Activated CD8-positive, alpha-beta memory T cell treated with anti-CD3 and anti-CD28 coated beads for 4 hours (primary cell): Measurements from ENCODE around the gene RHOH.
"Not testable (repeated sequence)": the region's sequence is repeated elsewhere in the genome, so short reads cannot be mapped to it uniquely, and the experiment has no call there.

ENCODE experiments used
- DNase-seq, 2 donors: peaks; one replicate each; pipeline ENCODE4 v3.0.0-alpha.2; 2020; ENCODE audit warnings: low read depth in 2 of 2

RHOH gene, protein sequence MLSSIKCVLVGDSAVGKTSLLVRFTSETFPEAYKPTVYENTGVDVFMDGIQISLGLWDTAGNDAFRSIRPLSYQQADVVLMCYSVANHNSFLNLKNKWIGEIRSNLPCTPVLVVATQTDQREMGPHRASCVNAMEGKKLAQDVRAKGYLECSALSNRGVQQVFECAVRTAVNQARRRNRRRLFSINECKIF

DNA sequence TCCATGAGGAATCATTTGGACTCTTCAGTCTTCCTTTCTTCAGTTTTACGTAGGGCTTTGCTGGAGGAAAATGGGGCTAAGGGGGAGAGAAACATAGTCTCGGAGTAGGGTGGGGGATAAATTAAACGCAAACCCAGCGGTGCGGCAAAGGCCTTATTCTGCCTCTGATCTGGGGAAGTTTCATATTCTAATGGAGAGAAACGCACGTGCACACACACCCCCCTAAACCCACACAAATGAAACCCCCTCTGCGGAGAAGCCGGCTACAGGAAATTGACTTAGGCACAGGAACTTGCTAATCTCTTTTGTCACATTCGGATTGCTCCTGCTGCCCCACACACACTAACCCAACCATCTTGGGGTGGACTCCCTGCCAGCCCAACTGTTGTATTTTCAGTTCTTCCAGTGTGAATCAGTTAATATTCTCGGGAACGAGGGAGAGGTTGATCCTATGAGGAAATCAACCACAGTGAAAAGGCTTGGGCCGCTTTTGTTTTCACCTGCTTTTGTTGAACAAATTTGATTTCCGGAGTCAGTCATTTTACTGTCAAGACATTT, at the start of gene RHOH:
RHOH (plus strand) TSS at position 308 of the 558 bp plus-strand sequence. CDS start 46,356 bp downstream, outside the sequence.
- DNase-seq = peak; percentile 53 to 74

DNA sequence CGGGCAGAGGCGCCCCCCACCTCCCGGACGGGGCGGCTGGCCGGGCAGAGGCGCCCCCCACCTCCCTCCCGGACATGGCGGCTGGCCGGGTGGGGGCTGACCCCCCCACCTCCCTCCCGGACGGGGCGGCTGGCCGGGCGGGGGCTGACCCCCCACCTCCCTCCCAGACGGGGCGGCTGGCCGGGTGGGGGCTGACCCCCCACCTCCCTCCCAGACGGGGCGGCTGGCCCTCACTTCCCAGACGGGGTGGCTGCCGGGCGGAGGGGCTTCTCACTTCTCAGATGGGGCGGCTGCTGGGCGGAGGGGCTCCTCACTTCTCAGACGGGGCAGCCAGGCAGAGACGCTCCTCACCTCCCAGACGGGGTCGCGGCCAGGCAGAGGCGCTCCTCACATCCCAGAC, 49.3 kb upstream of the RHOH start:
- not testable (repeated sequence) for DNase-seq

DNA sequence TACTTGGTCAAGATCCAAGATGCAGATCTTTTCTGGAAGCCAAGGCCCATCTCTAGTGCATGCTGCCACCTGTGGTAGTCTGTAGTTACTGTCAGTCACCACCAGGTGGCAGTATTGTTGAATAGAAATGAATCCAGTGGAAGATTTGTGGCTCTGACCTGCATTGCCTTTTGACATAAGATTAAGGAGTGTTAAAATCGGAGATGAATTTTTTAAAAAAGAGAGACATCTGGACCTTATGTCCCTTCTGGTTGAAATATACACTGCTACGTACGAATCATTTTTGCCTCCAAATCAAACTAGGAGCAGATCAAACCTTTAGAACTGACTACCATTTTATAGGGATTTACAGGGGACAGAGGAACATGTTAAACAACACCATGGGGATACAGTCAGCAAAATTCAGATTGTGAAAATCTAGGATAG, 46.9 kb upstream of the RHOH start:
- DNase-seq = peak; percentile 45 to 53

DNA sequence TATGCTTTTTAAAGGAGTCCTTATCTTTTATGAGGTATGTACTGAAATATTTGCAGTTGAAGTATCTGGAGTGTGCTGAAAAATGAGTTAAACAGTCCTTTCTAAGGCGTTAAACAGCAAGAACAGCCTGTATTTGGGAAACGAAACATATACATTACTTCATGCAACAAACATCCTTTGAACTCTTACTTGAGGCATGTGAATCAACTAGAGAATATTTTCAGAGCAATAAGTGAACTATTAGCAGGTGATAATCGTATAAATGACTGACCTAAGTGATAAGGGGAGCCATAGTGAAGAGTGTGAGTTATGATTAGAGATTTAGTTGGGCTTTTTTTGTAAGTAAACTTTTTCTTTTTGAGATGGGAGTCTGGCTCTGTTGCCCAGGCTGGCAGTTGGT, 45.9 kb upstream of the RHOH start:
- DNase-seq = no peak

DNA sequence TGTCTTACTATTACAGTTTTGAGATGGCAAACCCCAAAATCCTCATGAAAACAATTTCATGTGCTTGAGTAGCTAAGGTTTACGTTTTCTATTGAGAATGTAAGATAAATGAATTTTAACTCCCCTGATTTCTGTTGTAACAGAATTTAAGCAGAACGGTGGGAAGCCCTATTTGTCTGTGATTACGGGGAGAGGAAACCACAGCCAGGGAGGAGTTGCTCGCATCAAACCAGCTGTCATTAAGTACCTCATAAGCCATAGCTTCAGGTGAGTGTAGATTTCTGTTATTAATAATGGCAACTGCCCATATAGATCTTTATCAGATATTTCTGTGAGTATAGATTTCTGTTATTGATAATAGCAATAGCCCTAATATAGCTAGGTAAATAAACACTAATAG, 44.2 kb upstream of the RHOH start:
- DNase-seq = no peak

DNA sequence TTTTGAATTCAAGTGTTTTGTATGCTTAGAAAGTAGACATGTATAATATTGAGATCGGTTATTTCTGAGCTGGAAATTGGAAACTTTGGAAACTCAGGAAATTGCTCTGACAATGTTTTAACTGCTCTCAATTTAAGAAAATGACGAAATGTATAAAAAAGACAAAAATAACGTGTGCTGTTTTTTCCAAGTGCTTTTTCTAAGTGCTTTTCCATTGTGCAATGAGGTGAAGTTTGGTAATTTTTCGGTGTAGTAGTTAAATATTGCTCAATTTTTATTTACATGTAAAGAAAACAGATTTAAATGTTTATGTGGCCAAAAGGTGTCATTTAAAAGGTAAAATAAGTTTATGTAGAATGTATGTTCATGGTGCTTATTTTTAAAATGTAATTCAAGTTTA, 39.4 kb upstream of the RHOH start:
- DNase-seq = no peak

DNA sequence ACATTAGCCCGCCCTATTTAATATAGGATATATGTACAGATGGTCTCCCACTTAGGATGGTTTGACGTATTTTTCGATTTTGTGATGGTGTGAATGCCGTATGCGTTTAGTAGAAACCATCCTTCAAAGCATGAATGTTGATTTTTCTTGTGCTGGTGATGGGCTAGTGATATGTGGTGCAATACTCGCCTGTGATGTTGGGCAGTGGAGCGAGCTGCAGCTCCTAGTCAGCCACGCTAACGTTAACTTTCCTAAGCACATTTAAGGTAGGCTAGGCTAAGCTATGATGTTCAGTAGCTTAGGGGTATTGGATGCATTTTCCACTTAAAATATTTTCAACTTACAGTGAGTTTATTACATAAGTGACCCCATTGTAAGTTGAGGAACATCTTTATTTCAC, 36.6 kb upstream of the RHOH start:
- no peak for DNase-seq

DNA sequence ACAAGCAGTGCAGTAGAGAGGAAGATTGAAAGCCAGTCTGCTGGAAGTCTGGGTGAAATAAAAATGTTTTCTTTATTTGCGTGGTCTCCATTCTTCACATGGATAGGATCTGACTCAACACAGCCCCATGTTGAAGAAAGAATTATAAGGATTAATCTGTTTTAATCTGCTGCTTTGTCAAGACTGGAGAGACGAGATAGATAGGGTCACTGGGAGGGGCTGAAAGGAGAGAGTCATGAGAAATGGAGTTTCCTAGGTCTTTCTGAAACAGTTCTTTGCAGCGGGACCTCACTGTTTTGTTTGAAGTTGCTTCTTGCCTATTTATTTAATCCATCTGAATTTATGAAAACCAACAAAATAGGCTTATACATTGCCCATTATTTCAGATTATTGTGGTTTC, 32.4 kb upstream of the RHOH start:
- no peak for DNase-seq

DNA sequence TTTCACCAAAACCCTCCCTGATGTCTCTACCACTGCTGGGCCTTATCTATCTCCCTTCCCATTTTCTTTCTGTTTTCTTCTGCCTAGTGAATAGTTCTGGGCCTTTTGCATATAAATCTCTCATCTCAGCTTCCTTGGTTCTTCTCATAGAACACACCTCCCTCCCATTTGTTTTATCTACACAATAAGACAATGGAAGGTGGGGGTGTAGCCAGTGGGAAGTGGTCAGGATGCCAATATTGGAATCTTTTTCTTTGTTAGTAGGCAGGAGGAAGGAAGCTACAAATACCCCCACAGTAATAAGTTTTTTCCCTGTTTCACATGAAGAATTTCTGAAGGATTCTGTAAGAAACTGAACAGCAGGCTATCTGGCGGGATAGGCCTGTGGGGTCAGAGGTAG, 30.9 kb upstream of the RHOH start:
- DNase-seq = no peak

DNA sequence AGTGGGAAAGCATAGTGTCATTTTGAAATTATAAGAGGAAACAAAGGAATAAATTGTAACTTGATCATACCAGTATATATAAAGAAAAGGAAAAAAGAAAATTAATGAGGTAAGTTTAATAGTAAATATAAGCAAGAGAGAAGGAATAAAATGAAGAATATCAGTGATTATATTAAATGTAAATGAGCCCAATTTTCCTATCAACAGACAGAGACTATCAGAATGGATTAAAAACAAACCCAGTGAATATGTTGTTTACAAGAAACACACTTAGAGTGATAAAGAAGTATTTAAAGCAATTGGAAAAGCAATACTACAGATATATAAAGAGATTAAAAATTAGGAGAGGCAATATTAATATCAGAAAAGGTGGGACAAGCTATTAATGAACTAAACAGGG, 28.8 kb upstream of the RHOH start:
- DNase-seq = no peak

DNA sequence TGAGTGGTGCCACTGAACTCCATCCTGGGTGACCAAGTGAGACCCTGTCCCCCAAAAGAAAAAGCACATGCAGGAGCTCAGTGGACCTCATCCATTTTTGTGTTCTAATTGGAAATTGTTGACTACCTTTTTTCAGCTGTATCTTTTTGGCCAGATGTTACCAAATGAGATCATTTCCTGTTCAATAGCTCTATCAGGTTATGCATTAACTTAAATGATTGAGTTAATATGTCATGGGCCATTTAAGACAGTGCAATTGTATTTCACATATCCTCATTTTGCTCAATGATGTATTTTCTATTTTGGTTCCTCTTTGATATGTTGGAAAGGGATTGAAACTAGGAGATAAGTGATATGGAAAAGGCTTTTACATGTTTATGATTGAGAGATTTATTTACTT, 26.2 kb upstream of the RHOH start:
- DNase-seq = no peak

DNA sequence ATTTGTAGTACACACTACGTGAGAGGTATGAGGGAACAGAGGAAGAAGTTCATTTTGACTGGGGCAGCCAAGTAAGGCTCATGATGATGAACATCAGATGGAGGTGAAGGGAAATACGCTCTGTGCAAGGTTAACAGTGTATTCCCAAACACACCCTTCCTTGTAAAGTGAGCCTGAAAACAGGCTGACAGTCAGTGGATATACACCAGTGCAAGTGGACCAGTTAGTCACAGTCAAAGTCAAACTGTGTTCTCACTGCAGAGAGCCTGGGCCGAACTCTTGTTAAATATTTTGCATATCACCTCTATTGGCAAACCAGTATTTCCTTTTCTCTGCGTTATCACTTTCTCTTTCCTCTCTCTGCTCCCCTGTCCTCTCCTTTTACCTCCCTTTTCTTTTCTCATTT, 23.4 kb upstream of the RHOH start:
- DNase-seq = no peak

DNA sequence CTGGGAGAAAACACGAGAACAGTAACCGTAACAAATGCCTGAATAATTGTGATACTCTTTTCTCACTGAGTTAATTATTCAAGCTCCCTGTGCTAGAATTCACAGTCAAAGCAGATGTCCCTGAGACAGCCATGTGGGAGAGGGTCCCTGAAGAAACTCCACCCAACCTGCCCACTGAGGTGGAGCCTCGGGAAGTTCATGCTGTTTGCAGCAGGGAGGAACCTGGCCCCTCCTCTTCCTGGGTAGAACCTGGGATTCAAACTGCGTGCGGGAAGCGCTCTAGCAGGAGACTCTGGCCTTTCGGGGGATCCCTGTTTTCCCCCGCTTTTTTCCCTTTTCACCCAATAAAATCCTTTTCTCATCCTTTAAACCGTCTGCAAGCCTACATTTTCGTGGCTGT, 20.2 kb upstream of the RHOH start:
- no peak for DNase-seq

DNA sequence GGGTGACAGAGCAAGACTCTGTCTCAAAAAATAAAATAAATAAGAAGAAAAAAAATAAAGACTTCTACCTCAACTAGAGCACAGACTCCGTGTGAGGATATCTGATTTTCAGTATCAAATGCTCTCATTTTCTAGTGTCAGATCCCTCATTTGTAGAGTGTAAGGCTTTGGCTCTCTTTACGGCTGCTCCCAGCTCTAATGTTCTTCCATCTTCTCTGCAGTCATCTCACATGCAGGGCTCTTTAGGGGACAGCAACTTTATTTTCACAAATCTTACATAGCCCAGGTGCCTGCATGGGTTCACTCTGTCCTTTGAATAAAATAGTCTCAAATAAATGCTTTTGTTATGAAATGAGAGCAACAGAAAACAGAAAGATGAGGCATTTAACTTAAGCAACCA, 19.2 kb upstream of the RHOH start:
- no peak for DNase-seq

DNA sequence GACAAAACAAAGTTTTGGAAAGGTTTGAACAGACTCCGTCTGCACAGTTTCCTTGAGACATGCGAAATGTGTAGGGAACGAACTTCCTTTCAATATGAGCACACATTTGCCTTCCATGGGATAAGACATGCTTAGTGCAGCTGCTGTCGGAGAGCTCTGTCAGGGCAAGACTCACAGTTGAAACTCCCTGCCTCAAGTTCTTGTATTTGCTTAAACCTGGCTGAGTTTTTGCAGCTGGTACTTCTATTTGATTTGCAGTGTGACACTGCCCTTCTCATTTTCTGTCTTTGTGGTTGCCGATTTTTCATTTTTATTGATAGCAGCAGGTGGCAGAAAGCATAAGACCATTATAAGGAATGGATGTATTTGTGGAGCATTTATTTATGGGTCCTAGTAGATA, 18.2 kb upstream of the RHOH start:
- DNase-seq = no peak

DNA sequence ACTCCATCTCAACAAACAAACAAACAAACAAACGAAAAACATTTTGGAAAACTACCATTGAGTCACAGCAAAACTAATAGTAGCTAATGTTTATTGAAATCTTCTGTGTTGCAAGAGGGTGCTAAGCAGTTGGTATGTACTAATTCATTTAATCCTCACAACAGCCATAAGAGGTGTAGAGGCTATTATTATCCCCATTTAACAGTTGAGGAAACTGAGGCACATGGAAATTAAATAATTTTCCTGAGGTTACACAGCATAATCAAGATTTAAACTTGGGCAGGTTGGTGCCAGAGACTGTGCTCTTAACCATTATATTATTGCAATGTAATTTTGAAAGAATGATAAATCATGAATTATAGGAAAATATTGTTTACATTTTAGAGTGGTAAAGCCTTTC, 17.5 kb upstream of the RHOH start:
- DNase-seq = no peak

DNA sequence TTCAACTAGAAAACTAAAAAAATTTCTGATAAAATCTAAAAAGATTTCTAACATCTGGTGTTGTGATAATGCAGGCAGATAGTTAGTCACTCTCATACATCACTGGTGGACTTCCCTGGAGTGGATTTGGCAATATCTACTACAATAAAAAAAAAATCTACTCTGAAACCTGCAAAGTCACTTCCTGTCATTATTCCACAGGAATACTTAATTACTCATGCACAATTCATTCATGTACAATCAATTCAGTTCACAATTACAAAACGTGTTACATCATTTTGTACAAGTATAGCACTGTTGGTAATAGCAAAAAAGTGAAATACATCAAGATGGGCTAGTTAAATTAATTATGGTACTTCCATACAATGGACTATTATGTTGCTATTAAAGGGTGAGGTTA, 16.5 kb upstream of the RHOH start:
- no peak for DNase-seq

DNA sequence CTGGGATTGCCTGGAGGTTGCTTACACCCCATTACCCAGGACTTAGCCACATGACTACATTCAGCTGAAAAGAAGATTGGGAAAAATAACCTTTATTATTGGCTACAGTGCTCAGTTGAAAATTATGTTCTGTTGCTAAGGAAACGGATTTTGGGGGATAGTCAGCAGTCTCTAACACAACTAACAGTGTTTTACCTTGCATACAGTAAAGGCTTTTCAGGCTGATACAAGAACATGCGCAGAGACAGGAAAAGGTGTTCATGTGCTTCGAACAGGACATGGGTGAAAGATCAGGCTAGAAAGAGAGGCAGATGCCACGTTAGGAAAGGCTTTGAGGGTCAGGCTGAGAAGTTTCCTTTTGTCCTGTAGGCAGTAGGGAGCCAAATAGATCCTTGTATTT, 14.8 kb upstream of the RHOH start:
- DNase-seq = no peak

DNA sequence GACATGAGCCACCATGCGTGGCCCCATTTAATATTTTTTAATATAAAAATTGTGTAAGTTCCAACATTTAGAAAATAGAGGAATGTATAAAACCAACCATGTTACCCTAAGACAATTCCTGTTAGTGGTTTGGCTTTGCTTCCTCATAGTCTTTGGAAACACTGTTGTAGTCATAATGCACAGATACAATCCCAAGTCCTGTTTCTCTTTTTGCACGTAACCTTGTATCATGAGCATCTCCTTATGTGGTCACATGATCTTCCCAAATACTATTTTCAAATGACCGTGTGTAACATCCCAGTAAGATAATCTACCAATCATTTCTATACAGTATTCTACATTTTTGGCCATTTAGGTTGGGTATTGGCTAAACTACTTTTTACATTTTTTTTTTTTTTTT, 13.9 kb upstream of the RHOH start:
- no peak for DNase-seq

DNA sequence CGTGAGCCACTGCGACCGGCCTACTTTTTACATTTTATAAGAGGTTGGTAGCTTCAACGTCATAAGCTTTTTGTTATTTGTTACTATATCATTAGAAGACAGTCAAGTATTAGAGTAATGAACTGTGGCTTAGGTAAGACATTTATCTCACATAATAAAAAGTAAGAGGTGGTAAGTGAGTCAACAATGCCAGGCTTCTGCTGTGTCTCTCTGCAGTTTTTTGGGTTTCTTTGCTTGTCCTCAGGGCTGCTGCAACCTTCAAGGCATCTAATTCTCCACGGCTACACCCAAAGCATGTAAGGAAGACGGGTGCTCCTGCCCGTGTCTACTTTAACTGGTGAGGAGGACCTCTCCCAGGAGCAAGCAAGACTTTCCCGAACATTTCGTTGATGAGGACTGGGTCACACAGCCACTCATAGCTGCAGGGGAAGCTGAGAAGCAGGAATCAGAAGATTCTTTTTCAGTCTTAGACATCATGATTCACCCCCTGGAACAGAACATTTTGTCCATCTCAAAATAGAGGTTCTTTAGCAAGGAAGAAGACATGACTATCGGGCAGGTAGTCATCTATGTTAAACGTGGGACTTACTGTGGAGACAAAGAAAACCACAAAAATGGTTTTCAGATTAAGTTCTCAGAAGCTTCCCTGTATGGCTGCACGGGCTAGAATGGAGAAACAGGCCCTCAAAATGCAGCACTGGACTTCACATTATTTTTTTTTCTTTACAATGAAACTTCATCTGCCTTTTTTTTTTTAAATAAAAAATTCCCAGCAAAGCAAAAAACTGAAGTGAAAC, 13.0 kb upstream of the RHOH start:
- no peak for DNase-seq

DNA sequence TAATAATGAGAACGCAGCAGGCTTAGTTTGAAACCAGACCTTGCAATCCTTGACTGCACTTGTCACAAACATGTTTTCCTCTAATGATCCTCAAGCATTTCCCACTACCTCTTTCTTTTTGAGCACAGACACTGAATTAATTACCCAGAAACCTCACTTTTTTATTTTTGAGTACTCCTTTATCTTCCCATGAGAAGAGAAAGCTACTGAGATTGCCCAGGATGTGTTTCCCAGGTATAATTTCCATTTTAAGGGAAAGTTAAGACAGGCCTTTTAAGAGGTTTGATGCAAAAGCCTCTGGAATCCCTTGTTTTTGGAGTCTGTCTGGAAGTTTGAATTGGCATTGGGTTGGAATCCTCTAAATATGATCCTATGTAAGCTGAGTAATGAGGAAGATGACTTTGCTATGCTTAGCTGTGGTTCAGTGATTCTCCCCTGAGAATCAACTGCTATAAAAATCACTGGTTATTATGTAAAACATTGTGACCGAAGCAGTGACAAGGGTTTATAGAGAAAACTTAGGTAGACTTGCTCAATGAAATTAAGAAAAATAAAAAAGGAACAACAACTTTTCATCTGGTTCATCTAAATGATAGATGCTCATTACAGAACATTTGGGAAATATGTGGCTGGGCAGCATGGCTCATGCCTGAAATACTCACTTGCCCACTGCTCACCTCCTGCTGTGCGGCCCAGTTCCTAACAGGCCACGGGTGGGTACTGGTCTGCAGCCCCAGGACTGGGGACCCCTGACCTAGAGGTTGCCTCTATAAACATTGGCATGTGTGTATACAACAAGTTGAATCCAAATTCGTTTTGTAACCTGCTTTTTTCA, 10.8 kb upstream of the RHOH start:
- DNase-seq = no peak

DNA sequence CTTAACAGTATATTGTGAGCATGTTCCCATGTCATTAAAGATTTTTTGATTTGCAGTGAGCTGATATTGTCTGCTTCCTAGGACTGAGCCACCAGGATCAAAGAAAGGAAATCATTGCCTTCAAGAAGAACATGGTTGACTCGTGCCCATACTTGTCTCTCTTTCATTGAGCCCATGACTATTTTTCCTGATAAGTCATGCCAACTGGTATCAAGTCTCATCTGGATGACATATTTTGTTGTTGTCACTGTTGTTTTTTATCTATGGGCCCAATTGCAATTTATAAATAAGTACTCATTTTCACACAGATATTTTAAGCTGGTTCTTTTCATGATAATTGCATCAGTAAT, 10.2 kb upstream of the RHOH start:
- no peak for DNase-seq
